Adrenal gland (tissue), 12 donors: ENCODE measurements around the gene UNC13C. TPM values are rescaled to one million over a fixed set of nuclear protein-coding genes. Genes with fewer than 3 reads are reported as not detected.

Experiments
- DNase-seq, 7 donors: peaks; one replicate each; pipeline ENCODE4 v3.0.0-alpha.2; 2019 to 2020
- H3K27ac ChIP-seq, 5 donors: fragments of 200-600 bp; sonication (generic) in 4 of 5; 1 replicate in 3 of 5; 2 replicates in 2 of 5; pipeline versions ENCODE4 v1.5.1 to v1.8.0; 2016 to 2020; ENCODE audit warnings: mild to moderate bottlenecking in 1 of 5
- H3K27me3 ChIP-seq: fragments of 200-600 bp; 2 replicates; pipeline ENCODE4 v1.8.0; 2021
- H3K36me3 ChIP-seq, 2 donors: fragments of 200-600 bp; replicated peaks in 1 of 2; 1 replicate in 1 of 2; 2 replicates in 1 of 2; pipeline versions ENCODE4 v1.5.1 to v1.8.0; 2018 to 2022
- H3K4me1 ChIP-seq, 2 donors: fragments of 200-600 bp; replicated peaks in 1 of 2; 1 replicate in 1 of 2; 2 replicates in 1 of 2; pipeline versions ENCODE4 v1.5.1 to v1.8.0; 2018 to 2021
- H3K4me3 ChIP-seq, 4 donors: fragments of 200-600 bp; sonication (generic) in 3 of 4; one replicate each; pipeline ENCODE4 v1.5.1; 2016 to 2018
- H3K9me3 ChIP-seq, 3 donors: fragments of 200-600 bp; sonication (generic) in 1 of 3; replicated peaks in 1 of 3; 1 replicate in 2 of 3; 2 replicates in 1 of 3; pipeline versions ENCODE4 v1.5.1 to v1.8.0; 2016 to 2021
- CTCF ChIP-seq, 6 experiments: fragments of 450-650 bp in 4 of 6; fragments of 200-600 bp in 2 of 6; sonication (generic) in 1 of 6; IDR thresholded peaks; 1 replicate in 5 of 6; 2 replicates in 1 of 6; pipeline versions ENCODE4 v1.5.1 to v1.8.0; 2016 to 2021; ENCODE audit warnings: antibody characterized with exemption in 6 of 6, mild to moderate bottlenecking in 2 of 6, moderate library complexity in 1 of 6
- POLR2A ChIP-seq, 2 donors: fragments of 450-650 bp; IDR thresholded peaks; one replicate each; pipeline ENCODE4 v1.6.1; 2017; ENCODE audit warnings: antibody characterized with exemption in 2 of 2, mild to moderate bottlenecking in 2 of 2, moderate library complexity in 1 of 2
- WGBS, 4 donors: extraction: QIAGEN DNeasy Blood & Tissue Kit in 2 of 4; methylation state at CpG; one replicate each; pipeline versions ENCODE4 v1.1.5 to v1.1.7; 2013 to 2017; 5-methylcytosine and 5-hydroxymethylcytosine counted together
- intact Hi-C, 2 donors: fragments of 100-400 bp; cut with DNase I; formaldehyde crosslinking; loops; one replicate each; pipeline versions ENCODE4 v1.14.1 to v1.15.0; 2022 to 2023
- polyA plus RNA-seq, 3 donors: library from polyadenylated mRNA; stranded (reverse); fragments of 200-250 nt in 2 of 3; fragments of 350-450 nt in 1 of 3; fragmentation: Illumina TruSeq in 1 of 3; extraction: RNeasy Lipid Tissue Mini Kit (QIAGEN cat#74804) in 1 of 3; gene quantifications; one replicate each; pipeline ENCODE4 v1.2.3, GENCODE V29; 2013 to 2014
- total RNA-seq, 9 donors: library from RNA; depleted of rRNA in 4 of 9; stranded (reverse); fragments of >200 nt in 4 of 9; fragments of 120-200 nt in 1 of 9; fragmentation: NEBNext Ultra II Directional in 1 of 9; extraction: Animal tissue kit (Norgen Biotek cat#: 25700) in 1 of 9; gene quantifications; one replicate each; pipeline versions ENCODE4 v1.1.0 to v1.2.4, GENCODE V29; 2013 to 2023
- donor health status: healthy with polysubstance abuse.
- donor health status: Bipolar disorder and iron deficiency.
- donor health status: DM: yes; HTN: yes; CAD: no.
- donor health status: DM: no; HTN: no; CAD: no.
- donor health status: DM: no; HTN: no; CAD: no.
- donor health status: DM: yes; HTN: yes; CAD: no.

The UNC13C gene
- total and polyA plus RNA-seq, 12 donors, result 0.04 to 0.61 (median 0.20) TPM; not detected in 4

- Histone ChIP-seq H3K27me3 (peaks cover 6% of the 10 kb centered on the region), H3K4me3 (no peak overlapping the region), H3K4me1 (no peaks in the 10 kb centered on the region), H3K27ac (no peak overlapping the region), H3K9me3 (no peaks in the 10 kb centered on the region), H3K36me3 (no peaks in the 10 kb centered on the region)
- intact Hi-C loops, result no loop called here
- WGBS, 4 donors, result 24 to 31% (median 28%) methylated on average over 4 of the region's 4 CpGs
- peak in 5 of 7 donors; percentile 16 to 32 (median 18) for DNase-seq
- TF ChIP-seq POLR2A (IDR thresholded peaks at IDR 0.05) (no peak), CTCF (IDR thresholded peaks at IDR 0.05) (peak; percentile 9 to 57 (median 35))
Observed at GRCh38 chr15:53962646-53963561, 15.3 kb upstream of the UNC13C start.

- Histone ChIP-seq H3K9me3 (no peaks in the 10 kb centered on the region), H3K4me3 (no peak overlapping the region), H3K27me3 (peaks cover 6% of the 10 kb centered on the region), H3K27ac (no peak overlapping the region), H3K4me1 (no peaks in the 10 kb centered on the region), H3K36me3 (no peaks in the 10 kb centered on the region)
- no peak for DNase-seq
- intact Hi-C loops, result no loop called here
- no peak for TF ChIP-seq CTCF (IDR thresholded peaks at IDR 0.05)
- no peak for TF ChIP-seq POLR2A (IDR thresholded peaks at IDR 0.05)
Observed at GRCh38 chr15:53963801-53964200, 14.4 kb upstream of the UNC13C start.

GRCh38 chr15:53974121-53974520 lies 4.1 kb upstream of the UNC13C start:
- Histone ChIP-seq H3K27ac (no peak overlapping the region), H3K4me3 (no peak overlapping the region), H3K36me3 (no peaks in the 10 kb centered on the region), H3K4me1 (peaks cover 0 to 3% of the 10 kb centered on the region in 2 donors), H3K9me3 (no peaks in the 10 kb centered on the region), H3K27me3 (peaks cover under 1% of the 10 kb centered on the region)
- DNase-seq, result no peak
- intact Hi-C loops, result no loop called here
- 59 to 73% (median 68%) methylated on average over 2 of the region's 2 CpGs for WGBS, 4 donors
- TF ChIP-seq POLR2A (IDR thresholded peaks at IDR 0.05), result no peak
- TF ChIP-seq CTCF (IDR thresholded peaks at IDR 0.05), result no peak

GRCh38 chr15:53974813-53975212 lies 3.4 kb upstream of the UNC13C start:
- intact Hi-C loops, result no loop called here
- no peak for DNase-seq
- H3K27me3 ChIP-seq, result peaks cover 5% of the 10 kb centered on the region
- no peaks in the 10 kb centered on the region for H3K36me3 ChIP-seq
- TF ChIP-seq POLR2A (IDR thresholded peaks at IDR 0.05) (no peak), CTCF (IDR thresholded peaks at IDR 0.05) (no peak)
- WGBS, 4 donors, result 76 to 79% (median 78%) methylated on average over 3 of the region's 3 CpGs
- no peak overlapping the region for H3K4me3 ChIP-seq
- H3K9me3 ChIP-seq, result no peaks in the 10 kb centered on the region
- peaks cover 0 to 3% of the 10 kb centered on the region in 2 donors for H3K4me1 ChIP-seq
- H3K27ac ChIP-seq, result no peak overlapping the region
